Motor neuron (in vitro differentiated cells): ENCODE results near the gene METAP1D. TPM values are rescaled to one million over a fixed set of nuclear protein-coding genes. Genes with fewer than 3 reads are reported as not detected.

Experiments used
- ATAC-seq, 8 experiments: fragments of 200-7000 bp; cut with Tn5 transposase; replicated peaks in 6 of 8; 2 replicates each; pipeline ENCODE4 v1.8.0; 2021; ENCODE audit warnings: mild to moderate bottlenecking in 8 of 8, moderate library complexity in 8 of 8
- H3K27ac ChIP-seq, 2 donors: fragments of 250-450 bp; sonication (Bioruptor Pico); 2 replicates each; pipeline ENCODE4 v1.9.0; 2021; ENCODE audit warnings: antibody characterized with exemption in 2 of 2, mild to moderate bottlenecking in 2 of 2, moderate library complexity in 1 of 2
- H3K4me1 ChIP-seq, 2 donors: fragments of 250-450 bp; sonication (Bioruptor Pico); replicated peaks in 1 of 2; 2 replicates each; pipeline ENCODE4 v1.6.1; 2021; ENCODE audit warnings: antibody characterized with exemption in 2 of 2, mild to moderate bottlenecking in 2 of 2, moderate library complexity in 1 of 2
- H3K4me3 ChIP-seq, 5 donors: fragments of 250-450 bp; sonication (Bioruptor Pico); 2 replicates each; pipeline ENCODE4 v1.9.0; 2021; ENCODE audit warnings: antibody characterized with exemption in 5 of 5, mild to moderate bottlenecking in 5 of 5, moderate library complexity in 4 of 5
- WGBS, 10 experiments: fragments of 450-650 bp; shearing (Covaris generic); methylation state at CpG; one replicate each; pipeline ENCODE4 v1.0.0; 2022; 5-methylcytosine and 5-hydroxymethylcytosine counted together
- in situ Hi-C, 9 experiments: fragments of 400-800 bp; cut with MboI; loops; one replicate each; pipeline ENCODE4 v1.15.0; 2021; ENCODE audit warnings: low sequenced_read_pairs in 9 of 9, low pct_unique_long_range_greater_than_20kb in 2 of 9; ENCODE audit not compliant: unreplicated experiment in 9 of 9
- total RNA-seq, 8 experiments: library from RNA; unstranded; fragments of 300-600 nt; gene quantifications; 2 replicates each; pipeline versions ENCODE4 v1.2.3 to v1.2.4, GENCODE V29; 2022

Gene METAP1D
- total RNA-seq, 8 experiments from 2014 or later = 2.5 to 44.9 (median 6.3) TPM

DNA sequence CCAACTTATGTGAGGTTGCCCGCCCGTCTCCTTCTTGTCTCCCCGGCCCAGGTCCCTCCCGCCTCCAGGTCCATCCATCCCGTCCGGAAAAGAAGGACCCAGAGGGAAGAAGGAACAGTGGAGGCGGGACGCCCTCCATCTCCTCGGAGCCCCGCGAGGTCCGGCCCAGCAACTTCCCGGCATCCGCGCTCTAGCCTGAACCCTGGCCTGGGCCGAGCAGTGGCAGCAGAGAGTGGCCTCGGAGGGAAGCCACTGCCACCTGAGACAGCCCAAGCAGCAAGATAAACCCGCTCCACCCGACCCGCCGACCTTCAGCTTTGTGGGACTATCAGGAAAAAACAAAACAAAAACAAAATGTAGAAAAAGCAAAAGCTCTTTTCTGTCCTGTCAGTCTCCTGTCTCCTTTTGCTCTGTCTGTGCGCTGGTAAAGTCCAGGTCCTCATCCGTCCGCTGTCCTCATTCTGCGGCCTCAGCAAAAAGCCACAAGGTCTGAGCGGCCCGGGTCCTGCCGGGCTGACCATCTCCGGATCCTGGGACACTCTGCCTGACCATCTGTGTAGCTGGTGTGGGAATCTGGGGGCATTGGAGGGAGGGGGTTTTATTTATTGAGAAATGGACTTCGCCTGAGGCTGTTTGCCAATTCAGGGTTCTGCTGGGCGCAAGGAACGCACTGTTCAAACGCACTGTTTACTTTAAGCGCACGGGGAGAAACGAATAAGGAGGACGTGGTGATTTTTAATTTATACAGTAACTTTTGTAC, 88.7 kb downstream of the METAP1D start:
- WGBS, 10 experiments = 0 to 70% (median 8%) methylated on average over 1 to 25 of the region's 37 CpGs; no CpG with 5 or more reads in 1 of the 10 experiments
- H3K27ac ChIP-seq = no peak overlapping the region
- no peak overlapping the region for H3K4me3 ChIP-seq
- no peak for ATAC-seq
- in situ Hi-C loops = no loop called here
- peaks cover 0 to 5% of the 10 kb centered on the region in 2 donors for H3K4me1 ChIP-seq

DNA sequence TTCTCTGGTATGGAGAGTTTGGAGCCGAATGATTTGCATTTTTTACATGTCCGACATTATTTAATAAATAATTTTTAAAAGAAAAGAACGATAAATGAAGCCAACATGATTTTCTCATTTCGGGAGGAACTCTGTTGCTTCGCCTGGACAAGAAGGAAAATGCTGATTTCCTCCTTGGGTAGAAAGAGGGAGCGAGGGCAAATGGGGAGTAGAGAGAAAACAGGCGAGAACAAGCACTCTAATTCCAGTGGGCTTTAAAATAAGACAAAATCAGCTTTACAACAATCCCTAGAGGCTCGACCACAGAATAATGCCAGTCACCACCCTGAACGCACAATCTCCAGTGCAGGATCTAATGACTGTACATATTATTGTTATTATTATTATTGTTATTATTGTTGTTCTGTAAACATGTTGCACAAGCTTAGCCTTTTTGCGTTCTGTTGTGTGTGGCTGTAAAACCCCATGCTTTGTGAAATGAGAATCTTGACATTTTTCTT, 89.3 kb downstream of the METAP1D start:
- WGBS, 10 experiments = 0 to 72% (median 9%) methylated on average over 1 to 10 of the region's 10 CpGs

DNA sequence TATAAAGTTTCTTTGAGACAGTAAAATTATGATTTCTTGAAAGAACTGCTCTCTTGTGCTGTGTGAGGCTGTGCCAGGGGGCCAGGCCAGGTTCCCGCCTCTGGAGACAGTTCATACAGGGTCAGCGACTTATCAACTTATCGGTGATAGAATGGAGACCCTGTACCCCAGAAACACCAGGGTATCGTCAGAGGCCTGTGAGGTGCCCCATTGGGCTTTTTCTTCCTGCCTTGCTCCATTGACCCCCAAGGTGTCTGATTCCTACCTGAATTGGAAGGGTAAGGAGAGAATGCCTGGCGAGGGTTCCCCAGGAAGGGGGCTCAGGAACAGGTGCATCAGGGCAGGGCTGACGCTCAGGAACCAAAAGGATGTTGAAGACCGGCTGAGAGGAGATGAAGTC, 89.9 kb downstream of the METAP1D start:
- no peak overlapping the region for H3K27ac ChIP-seq
- no peak for ATAC-seq
- WGBS, 10 experiments = 24 to 100% (median 37%) methylated on average over 1 to 7 of the region's 7 CpGs; no CpG with 5 or more reads in 1 of the 10 experiments
- in situ Hi-C loops = no loop called here
- no peak overlapping the region for H3K4me3 ChIP-seq
- H3K4me1 ChIP-seq = peaks cover 0 to under 1% of the 10 kb centered on the region in 2 donors

More for the DNA sequence above, 89.3 kb downstream of the METAP1D start:
- no peak overlapping the region for H3K27ac ChIP-seq
- in situ Hi-C loops = no loop called here
- no peak for ATAC-seq
- H3K4me1 ChIP-seq = peaks cover 0 to 4% of the 10 kb centered on the region in 2 donors
- no peak overlapping the region for H3K4me3 ChIP-seq

DNA sequence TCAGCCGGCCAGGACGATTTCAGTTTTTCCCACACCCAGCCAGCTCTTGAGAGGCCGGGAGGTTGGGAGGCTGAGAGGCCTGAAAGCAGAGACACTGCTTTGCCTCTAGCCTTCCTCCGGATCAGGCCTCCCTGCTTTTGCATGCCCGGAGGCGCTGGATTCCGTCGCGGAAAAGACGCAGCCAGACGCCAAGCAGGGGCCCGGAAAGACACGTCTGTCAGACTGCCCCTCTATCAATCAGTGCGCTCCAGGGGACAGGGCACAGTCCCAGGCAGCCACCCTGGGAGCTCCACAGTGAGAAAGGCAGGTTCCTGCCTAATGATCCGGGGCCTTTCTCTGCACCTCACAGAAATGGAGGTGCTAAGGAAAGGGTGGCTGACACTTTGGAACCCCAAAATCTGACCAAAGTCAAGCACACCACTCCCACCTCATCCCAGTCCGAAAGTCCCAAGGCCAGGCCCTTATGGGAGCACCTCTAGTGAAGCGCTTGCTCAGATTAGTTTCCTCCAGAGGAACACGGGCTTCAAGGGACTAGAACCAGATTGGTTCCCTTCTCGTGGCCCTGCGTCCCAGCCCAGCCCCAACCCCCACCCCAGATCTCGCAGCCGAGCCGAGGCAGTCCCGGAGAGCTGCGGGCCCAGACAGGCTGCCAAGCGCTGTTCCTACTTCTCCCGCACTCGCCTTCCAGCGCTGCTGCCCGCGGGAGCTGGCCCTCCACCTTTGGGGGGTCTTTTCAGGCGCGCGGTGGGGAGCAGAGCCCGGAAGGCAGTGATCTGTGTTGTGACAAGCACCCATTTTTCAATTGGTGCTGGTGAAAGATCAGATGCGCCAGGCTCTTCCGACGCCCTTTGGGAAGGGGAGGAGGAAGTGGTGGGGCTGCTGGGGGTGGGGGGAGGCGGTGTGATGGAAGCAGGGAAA, 90.5 kb downstream of the METAP1D start:
- no peak for ATAC-seq
- Histone ChIP-seq H3K27ac (no peak overlapping the region), H3K4me1 (peaks cover 0 to 5% of the 10 kb centered on the region in 2 donors), H3K4me3 (no peak overlapping the region)
- in situ Hi-C loops = no loop called here
- WGBS, 10 experiments = 0 to 40% (median 7%) methylated on average over 1 to 16 of the region's 39 CpGs; no CpG with 5 or more reads in 2 of the 10 experiments

DNA sequence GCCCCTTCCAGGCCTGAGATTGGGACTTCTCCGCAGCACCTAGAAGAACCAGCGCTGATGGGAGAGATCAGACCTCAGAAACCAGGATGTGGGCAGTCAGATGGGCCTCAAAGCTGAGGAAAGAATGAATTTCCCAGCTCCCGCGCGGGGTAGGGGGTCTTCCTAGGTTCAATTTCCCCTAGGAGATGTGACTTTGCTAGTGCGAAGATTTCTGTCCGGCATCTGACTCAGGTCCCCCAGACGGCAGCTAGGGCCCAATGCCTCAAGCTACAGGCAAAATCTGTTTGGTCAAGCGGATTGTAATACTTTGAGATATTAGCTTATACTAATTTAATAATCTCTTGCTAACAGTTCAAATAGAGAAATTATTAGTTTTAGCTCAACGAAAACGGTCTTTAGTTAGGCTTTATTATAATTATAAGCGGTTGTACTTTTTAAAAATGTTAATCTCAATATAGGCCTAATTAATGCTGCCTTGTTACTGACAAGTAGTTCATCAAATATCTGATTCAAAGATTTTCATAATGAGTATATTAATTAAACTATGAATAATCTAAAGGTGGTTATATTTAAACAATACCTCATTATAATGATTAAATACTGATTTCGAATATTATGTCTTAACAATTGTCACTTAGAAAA, 91.4 kb downstream of the METAP1D start:
- WGBS, 10 experiments = 8 to 92% (median 13%) methylated on average over 2 to 11 of the region's 13 CpGs
- in situ Hi-C loops = no loop called here
- no peak overlapping the region for H3K27ac ChIP-seq
- peaks cover 0 to 5% of the 10 kb centered on the region in 2 donors for H3K4me1 ChIP-seq
- no peak for ATAC-seq
- no peak overlapping the region for H3K4me3 ChIP-seq

DNA sequence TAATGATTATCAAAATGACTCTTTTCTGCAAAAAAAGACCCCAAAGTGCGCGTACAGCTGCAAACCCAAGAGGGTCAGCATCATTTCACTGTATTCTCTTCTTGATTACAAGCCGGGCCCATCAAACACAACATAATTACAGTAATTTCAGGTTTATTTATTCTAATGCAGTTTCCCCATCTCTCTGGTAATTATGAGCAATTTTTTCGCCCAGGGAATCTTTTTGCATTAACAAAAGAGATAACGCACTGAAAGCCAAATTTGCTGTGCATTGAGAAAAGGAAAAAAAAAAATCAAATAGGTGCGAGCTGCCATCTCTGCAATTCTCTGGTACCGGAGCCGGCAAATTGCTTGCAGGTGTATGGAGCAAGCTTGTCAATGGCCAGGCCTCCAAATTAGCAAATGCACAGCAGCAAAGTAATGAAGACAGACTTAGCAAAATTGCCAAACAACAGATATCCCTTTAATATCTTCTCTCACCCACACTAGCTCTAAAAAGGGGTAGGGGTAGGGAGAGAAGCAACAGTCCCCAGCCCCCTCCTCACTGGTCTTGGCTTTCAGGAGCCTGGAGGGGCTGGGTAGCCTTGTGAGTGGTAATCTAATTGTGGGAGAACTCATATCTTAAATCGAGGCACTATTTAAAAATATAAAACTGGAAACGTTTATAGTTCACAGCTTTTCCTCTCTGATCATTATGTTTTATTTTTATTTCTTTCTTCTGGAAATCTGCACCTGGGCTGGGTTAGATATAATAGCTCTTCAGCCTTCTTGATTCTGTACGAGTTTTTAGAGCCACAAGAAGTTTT, 92.2 kb downstream of the METAP1D start:
- no peak for ATAC-seq
- Histone ChIP-seq H3K27ac (no peak overlapping the region), H3K4me3 (no peak overlapping the region), H3K4me1 (peaks cover 0 to 13% of the 10 kb centered on the region in 2 donors)
- in situ Hi-C loops = no loop called here
- 7 to 92% (median 18%) methylated on average over 3 to 9 of the region's 11 CpGs for WGBS, 10 experiments

DNA sequence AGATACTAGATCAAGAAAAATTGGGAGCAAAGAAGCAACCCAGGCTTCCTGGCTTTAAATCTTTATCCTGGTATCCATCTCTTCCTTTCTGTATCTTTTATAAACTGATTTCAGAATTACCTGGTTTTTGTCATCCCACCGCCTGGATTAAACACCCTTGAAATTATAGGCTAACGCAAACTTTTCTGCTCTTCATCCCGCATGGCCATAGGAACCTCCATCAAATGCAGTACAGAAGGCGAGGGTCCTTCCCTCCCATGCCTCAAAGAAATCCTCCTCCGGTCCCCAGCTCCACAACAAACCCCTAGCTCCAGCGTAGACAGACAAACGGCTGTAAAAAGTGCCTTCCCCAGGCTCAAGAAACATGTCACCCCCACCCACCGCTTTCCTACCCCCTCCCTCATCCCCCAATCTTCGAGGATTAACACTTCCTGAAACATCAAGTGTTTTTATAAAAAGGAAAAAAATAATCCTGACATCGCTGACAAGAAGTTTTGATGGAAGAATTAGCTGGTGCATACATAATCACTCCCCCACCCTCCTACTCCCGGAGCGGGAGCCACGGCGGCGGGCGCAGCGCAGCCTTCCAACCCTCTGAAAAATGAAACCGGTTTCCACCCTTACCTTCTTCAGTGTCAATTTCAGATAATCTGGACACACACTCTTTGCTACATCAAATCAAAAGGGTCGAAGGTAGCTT, 93.1 kb downstream of the METAP1D start:
- Histone ChIP-seq H3K4me3 (no peak overlapping the region), H3K4me1 (peaks cover 4 to 16% of the 10 kb centered on the region in 2 donors), H3K27ac (no peak overlapping the region)
- 0 to 56% (median 2%) methylated on average over 1 to 15 of the region's 19 CpGs for WGBS, 10 experiments
- no peak for ATAC-seq
- in situ Hi-C loops = no loop called here

DNA sequence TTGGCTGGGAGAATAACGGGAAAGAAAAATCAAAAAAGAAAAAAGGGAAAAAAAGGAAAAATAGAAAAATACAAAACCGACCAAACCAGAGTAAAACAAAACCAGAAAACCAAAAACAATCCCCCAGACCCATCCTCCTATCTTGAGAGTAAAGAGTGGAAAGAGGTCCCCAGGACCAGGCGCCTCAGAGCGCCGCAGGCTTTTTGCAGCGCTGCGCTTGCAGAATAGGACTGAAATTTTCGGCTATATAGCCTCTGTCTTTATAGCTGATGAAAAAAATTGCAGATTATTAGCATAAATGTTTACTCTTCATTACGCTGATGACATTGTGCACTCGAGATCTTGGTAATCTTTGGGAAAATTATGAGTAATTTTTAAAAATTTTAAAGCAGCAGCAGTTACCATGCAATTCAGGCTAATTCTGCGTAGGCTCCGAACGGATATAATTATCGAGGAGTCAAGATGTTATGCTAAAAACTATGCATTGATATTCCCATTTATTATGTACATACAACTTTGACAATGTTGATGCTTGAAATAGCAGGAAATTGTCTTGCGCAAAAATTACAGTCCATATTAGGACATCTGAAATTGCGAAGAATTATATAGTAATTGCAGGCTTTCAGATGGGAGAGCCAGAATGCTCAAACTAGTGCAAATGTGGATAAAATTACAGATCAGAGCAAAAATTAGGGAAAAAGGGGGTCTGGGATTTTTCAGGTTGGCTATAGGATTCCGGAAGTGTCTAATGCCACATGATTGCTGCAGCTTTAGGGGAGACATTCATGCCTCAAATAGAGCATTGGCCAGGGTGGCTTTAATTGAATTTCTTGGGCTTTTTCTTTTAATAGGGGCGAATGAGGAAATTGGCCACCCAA, 93.9 kb downstream of the METAP1D start:
- peaks cover 4 to 16% of the 10 kb centered on the region in 2 donors for H3K4me1 ChIP-seq
- in situ Hi-C loops = no loop called here
- ATAC-seq = no peak
- no peak overlapping the region for H3K4me3 ChIP-seq
- 3 to 47% (median 7%) methylated on average over 3 to 17 of the region's 18 CpGs for WGBS, 10 experiments
- no peak overlapping the region for H3K27ac ChIP-seq

DNA sequence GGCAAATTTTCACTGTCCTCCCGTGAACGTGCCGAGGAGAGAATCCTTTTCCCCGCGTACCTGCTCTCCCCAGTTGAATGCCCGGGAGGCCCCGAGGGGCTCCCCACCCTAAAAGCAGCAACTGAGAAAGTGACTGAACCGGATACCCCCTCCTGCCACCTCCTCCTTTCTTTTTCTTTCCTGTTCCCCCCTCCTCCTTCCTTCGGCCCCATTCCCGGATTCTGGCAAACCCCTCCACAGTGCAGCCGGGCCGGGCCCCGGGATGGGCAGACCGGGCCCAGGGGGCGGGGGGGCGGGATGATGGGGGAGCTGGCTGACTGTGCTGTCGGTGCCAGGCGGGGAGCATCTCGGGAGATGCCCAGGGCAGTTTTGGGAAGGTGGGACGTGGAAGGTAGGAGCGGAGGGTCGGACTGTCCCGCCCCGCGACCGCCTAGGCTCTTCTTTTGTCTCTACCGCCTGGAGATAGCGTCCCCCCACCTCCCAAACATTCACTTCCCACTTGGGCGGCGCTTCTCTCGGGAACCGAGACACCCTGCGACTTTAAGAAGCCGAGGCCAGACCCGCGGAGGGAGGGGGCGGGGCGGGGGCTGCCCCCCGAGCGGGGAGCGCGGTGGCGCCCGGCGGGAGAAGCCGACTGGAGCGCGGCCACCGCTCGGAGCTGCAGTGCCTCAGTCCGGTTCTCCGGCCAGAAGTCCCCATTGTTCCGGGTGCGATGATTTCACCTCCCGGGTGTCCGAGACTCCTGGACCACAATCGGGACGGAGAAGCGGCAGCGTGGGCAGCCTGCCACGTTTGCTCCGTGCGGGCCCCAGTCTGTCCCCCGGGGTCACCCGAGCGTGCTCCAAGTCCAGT, 94.8 kb downstream of the METAP1D start:
- 4% methylated on average over 5 of the region's 66 CpGs; no CpG with 5 or more reads in 9 of the 10 experiments for WGBS, 10 experiments
- in situ Hi-C loops = no loop called here

DNA sequence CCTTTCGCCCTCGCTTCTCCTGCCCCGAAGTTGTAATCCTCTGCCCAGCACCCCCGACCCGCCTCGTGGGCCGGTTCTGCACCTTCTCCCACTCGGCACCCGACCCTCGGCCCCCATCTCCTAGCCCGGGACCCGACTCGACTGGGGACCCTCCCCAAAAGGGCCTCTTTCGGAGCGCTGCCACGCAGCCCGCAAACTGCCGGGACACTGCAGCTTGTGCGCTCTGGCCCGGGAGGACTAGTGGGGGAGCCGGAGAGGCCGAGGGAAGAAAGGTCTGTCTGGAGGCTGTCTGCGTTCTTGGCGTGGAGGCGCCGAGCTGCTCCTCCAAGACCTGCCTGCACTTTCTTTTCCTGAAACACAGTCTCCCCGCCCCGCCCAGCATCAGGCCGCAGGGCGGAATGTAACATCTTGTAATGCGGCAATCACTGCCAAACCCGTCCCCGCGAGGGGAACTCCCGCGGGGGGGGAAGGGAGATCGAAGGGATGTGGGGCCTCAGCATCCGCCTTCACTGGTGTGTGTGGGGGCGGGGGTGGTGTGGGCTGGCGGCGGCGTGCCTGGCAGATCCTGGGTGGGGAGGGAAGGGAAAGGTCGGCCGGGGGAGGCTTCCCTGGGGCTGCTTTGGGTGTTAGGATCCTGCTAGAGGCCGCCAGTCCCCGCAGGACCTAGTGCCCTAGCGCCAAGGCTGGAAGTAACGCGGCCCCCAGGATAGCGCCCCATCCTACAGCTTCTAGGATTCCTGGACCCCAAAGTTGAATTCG, 95.6 kb downstream of the METAP1D start:
- Histone ChIP-seq H3K4me3 (peak overlapping the region in 3 of 5 donors; percentile 7 to 27 (median 13)), H3K27ac (no peak overlapping the region), H3K4me1 (peaks cover 8 to 16% of the 10 kb centered on the region in 2 donors)
- 0 to 7% (median 0%) methylated on average over 1 to 9 of the region's 51 CpGs; no CpG with 5 or more reads in 6 of the 10 experiments for WGBS, 10 experiments
- in situ Hi-C loops = no loop called here
- ATAC-seq = peak in 6 of 8 experiments; percentile 10 to 69 (median 34)

More for the DNA sequence above, 94.8 kb downstream of the METAP1D start:
- ATAC-seq = peak in 3 of 8 experiments; percentile 7 to 13 (median 11)
- Histone ChIP-seq H3K4me3 (peak overlapping the region in 3 of 5 donors; percentile 7 to 27 (median 13)), H3K4me1 (peaks cover 4 to 16% of the 10 kb centered on the region in 2 donors), H3K27ac (no peak overlapping the region)
